ENCODE data around the gene CACNA2D3.

CACNA2D3 gene

DNA sequence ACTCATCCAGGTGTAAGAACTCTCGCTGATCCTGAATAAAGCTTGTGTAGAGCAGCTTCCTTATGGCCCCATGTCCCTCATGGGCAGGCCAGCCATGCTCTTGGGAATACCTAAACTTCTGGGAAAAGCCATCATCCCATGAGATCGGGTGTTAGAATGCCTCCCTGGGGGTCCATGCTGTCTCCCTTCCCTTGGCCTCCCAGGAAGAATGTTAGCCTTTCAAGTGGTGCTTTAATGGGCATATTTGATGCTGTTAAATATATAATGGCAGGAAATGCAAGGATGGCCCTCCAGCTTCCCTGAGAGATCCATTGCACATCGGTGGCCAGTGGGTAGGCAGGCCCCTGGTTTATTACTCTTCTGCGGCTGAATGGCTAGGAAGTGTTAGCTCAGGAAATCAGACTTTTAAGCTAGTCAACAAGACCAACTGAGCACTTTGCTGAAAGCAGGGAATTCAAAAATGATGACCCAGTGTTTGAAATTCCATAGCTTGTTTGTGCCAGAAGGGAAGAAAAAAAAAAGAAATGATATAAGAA is 866.0 kb downstream of the CACNA2D3 start:
- no peak for DNase-seq

GRCh38 chr3:54988838-54989630 is 866.7 kb downstream of the CACNA2D3 start:
- no peak for DNase-seq

DNA sequence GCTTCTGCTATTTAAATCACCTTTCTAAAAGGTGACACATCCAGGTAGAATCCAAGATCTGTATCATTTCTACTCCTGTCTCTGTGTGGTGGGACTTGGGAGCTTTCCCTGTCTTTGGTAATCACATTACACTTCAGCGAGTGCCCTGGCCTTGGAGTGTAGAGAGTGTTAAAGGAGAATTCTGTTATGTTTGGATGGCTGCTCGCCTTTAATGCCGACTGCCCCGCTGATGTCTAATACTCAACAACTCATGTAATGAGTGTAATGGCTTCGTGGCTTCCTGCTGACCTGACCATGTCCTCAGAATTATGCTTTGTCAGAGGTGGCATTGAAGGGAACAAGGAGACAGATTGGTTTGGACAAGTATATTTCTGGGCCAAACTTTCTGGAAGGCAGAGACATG is 871.8 kb downstream of the CACNA2D3 start:
- DNase-seq: no peak

- DNase-seq: no peak
Measured at GRCh38 chr3:54999159-54999558, 876.8 kb downstream of the CACNA2D3 start.

GRCh38 chr3:54999811-55000210 is 877.5 kb downstream of the CACNA2D3 start:
- DNase-seq: no peak

GRCh38 chr3:55000546-55000945 is 878.2 kb downstream of the CACNA2D3 start:
- no peak for DNase-seq

- no peak for DNase-seq
Measured at GRCh38 chr3:55000953-55001352, 878.6 kb downstream of the CACNA2D3 start.

- DNase-seq: no peak
Measured at GRCh38 chr3:55002416-55002930, 880.1 kb downstream of the CACNA2D3 start.

DNA sequence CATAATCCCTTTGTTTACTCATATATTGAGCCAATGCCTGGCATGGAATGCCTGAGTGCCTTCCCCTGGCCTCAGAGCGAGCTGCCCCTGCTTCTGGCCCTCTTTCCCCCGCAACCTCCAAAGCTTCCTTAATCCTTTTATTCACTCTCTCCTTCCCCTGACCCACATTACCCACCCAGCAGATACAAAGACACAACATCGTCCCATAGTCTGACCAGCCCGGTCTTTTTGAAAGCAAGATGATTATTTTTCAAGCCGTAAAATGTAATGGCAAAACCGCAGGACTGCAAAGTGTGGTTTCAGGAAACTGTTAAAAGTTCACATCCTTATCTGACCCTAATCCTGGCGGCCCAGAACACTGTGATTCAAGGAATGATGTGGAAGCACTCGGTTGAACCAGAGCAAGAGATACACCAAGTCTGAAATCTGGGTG is 883.9 kb downstream of the CACNA2D3 start:
- no peak for DNase-seq

DNA sequence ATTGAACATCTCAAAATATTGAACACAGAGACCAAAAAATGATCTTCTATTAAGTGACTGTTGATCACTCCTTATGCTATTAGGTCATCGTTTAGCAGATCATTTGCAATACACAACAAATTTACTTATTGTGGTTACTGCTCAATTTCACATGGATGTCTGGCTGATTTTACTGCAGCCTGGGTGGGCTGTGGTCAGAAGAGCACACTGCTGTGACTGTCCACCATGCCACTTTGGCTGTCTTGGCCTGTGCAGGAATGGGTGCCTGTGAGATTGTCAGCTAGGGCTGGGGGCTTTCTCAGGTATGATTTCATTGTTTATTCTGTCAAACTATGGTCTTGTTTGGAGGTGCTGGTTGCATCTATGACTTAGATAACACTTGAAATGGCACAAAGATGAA is 885.6 kb downstream of the CACNA2D3 start:
- no peak for DNase-seq

DNA sequence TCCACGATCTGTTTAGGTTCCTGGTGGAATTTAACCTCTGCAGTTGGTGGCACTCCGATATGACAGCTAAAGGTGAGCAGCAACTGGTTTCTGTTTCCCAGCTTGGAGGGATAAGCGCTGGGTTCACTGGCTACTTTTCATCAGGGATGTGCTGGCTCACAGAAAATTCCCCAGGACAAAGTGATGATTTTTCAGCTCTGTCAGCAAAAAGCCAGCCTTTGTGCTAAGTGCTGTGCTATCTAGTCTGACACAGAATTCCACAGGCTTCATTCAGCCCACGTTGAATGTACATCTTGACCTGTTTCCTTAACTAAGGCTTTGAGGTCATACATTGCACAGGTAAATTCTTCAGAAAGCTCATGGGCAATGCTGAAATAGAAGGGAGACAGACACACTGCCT is 887.0 kb downstream of the CACNA2D3 start:
- no peak for DNase-seq

GRCh38 chr3:55012091-55012490 is 889.7 kb downstream of the CACNA2D3 start:
- no peak for DNase-seq

DNA sequence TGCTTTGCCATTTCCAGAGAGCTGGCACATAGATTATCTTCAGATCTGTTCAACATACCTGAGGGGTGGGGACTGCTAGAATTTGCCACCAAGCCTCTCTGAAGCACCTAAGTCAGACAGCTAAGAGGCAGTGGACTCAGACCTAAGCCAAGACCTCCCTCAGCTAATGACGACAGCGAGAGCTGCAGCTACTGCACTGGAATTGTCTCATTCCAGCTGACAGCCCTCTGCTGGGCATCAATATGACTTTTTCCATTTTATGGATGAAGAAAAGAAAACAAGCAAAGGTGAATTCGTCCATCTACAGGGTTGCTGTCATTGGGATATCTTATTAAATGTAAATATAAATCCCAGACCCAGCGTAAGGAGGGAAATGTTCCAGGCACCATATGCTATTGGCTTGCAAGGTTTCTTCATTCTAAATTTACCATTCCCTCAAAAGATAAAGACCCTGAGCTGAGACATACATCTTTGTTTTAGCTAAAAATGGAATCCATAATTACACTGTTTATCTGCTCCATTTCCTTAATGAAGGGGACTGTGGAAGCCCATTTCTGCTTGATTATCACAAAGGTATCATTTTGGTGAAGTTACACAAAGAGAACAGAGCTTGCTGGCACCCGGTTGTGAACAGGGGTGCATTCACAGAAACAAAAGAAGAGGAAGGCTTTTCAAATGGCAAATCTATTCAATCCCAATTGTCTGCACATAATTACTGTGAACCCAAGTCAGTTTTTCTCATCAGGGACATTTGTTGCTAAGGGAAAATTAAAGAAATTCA is 891.0 kb downstream of the CACNA2D3 start:
- no peak for DNase-seq

DNA sequence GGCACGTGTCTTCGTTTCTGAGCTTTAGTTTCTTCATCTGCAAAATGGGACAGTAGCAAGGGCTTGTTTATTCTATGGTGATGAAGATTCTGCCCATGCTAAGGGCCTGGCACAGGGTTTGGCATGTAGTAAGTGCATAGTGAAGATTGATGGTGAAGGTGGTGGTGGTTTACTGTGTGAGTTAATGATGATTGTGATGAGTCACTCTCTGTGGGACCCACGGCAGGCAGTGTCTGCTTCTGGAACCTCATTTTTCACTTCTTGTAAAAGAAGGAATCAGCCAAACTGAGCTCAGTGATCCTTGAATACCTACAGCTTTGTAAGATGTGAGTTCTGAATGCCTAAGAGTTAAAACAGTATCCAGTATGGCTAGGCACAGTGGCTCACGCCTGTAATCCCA is 891.7 kb downstream of the CACNA2D3 start:
- no peak for DNase-seq

- DNase-seq: no peak
Measured at GRCh38 chr3:55014906-55015305, 892.6 kb downstream of the CACNA2D3 start.

- DNase-seq: no peak
Measured at GRCh38 chr3:55017876-55018275, 895.5 kb downstream of the CACNA2D3 start.

GRCh38 chr3:55030938-55031337 is 908.6 kb downstream of the CACNA2D3 start:
- DNase-seq: no peak

DNA sequence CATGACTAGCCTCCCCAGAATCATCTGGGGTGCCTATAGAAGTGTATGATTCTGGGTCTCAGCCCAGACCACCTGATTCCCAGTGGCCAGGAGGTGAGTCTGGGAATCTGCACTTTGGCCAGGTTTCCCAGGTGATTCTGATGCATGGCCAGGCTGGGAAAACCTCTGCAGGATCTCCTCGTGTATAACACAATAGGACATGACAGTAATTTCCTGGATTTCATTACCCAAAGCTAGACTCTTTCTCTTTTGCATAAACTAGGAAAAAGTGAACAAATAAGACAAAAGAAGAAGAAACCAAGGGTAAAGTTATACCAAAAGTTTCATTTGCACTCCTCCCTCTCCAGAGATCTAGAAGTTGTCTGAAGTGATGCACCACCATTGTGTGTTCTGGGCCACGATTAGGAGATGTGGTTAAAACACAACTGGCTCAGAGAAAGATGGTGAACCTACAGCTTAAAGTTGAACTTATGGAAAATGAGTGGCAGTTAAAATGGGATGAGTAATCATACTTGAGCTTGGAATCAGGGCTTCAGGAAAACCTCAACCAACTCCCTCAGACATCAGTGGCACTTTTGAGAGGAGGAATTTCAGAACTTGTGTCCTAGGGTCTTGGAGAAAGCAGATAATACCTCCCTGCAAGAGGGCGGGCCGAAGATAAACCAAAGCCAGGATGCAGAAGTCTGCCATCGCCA is 914.7 kb downstream of the CACNA2D3 start:
- DNase-seq: no peak

DNA sequence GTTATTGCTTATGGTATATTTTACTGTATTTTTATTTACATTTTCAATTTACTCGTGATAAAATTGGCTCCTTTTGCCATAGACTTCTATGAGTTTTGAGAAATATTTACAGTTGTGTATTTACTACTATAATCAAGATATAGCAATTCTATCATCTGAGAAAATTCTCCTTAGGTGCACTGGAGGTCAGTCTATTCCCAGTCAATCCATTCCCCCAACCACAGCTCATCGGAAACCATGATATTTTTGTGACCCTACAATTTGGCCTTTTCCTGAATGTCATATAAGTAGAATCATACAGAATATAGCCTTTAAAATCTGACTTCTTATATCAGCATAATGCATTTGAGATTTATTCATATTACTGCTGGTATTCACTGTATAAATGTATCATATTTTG is 920.2 kb downstream of the CACNA2D3 start:
- DNase-seq: no peak

- no peak for DNase-seq
Measured at GRCh38 chr3:55044486-55044885, 922.1 kb downstream of the CACNA2D3 start.

DNA sequence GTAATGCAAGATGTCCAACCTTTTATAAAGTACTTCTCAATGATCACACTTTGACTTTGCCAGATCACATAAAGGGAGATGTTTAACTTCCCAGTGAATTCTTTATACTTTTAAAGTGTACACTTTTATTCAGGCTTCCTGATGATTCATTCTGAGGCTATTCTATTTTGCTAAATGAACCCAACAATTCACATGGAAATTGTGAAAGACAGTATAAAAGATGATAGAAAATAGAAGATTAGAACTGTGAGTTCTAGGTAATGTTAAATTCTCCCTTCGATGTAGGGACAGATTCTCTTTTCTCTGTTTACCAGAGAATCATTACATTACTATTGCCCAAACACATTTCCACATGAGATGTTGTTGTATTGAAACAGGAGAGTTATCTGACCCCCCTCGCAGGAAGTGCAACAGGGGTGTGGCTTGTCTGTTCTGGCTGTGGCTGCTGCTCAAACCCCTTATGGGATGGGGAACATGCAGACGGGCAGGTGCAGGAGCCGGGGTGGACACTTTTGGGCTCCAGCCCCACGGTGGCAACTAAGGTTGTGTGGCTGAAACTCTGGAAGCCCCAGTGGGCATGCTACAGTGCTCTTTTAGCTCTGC is 936.8 kb downstream of the CACNA2D3 start:
- no peak for DNase-seq

DNA sequence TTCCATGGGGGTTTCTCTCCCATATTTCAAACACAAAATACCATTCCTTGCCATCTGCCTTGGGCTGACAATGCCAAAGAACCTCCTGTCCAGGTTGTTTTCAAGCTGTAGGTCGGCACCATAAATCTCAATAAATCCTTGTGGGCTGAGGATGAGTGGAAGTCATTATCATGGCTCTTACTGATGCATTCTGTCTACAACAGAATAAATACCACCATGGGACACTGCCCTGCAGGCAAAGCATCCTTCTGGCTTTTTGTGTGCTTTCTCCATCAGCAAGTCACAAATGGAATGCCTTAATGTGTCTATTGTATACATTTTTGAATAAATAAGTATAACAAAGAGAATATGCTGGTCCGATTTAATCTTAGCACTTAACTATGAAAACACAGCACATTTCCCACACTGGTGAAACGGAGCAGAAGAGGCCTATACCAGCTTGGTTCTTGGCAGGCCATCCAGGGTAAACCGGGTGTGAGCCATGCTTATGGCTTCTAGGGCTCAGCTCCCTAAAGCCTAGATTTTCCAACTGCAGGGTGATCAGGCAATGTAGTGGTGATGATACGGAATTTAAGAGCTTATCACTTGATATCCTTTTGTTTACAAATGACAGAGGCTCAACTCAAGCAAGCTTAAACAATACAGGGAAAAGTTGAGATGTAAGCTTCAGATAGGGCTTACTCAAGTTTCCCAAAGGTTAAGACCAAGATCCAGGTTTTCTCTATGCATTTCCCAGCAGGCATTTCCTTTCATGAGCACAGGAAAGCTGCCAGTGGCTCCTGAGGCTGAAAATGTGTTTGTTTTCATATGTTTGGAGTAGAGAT is 938.8 kb downstream of the CACNA2D3 start:
- DNase-seq: no peak
